OCI-LY7 (cell line): Measurements from ENCODE around the gene DIAPH3. TPM values are rescaled to one million over a fixed set of nuclear protein-coding genes. Genes with fewer than 3 reads are reported as not detected.
"Not testable (repeated sequence)": the region's sequence is repeated elsewhere in the genome, so short reads cannot be mapped to it uniquely, and the experiment has no call there.

ENCODE experiments used
- BruUV-seq: library from RNA; stranded (reverse); fragments of 400-500 nt; replicated peaks from 2 replicates; lab custom pipeline; 2021; lab: Mats Ljungman, UMichigan
- CTCF ChIA-PET: fragments of 300-600 bp; sonication (Branson Sonifier 250); formaldehyde crosslinking; loops from one replicate; lab custom pipeline; 2022; ENCODE audit warnings: antibody characterized with exemption; ENCODE audit not compliant: unreplicated experiment; lab: Charles Lee
- POLR2A ChIA-PET: fragments of 300-600 bp; sonication (Branson Sonifier 250); formaldehyde crosslinking; loops from one replicate; lab custom pipeline; 2022; ENCODE audit warnings: antibody characterized with exemption; lab: Charles Lee
- DNase-seq: peaks from one replicate; pipeline ENCODE4 v3.0.0-alpha.2; 2015; ENCODE audit warnings: low spot score
- H2AFZ ChIP-seq: fragments of 200-600 bp; sonication (generic), shearing (Covaris generic); 2 replicates; pipeline ENCODE4 v1.6.1; 2014; ENCODE audit warnings: mild to moderate bottlenecking, antibody characterized with exemption, low read length, moderate library complexity
- H3K27ac ChIP-seq: fragments of 200-600 bp; sonication (generic); 2 replicates; pipeline ENCODE4 v1.5.1; 2014; ENCODE audit warnings: mixed run types, low read depth, mild to moderate bottlenecking, moderate library complexity, low read length, inconsistent platforms; ENCODE audit not compliant: poor library complexity, severe bottlenecking
- H3K36me3 ChIP-seq: fragments of 200-600 bp; sonication (generic); 2 replicates; pipeline ENCODE4 v1.6.1; 2014; ENCODE audit warnings: mild to moderate bottlenecking, antibody characterized with exemption, low read length, moderate library complexity, mixed read lengths; ENCODE audit not compliant: insufficient read depth
- H3K4me1 ChIP-seq: fragments of 200-600 bp; sonication (generic); 2 replicates; pipeline ENCODE4 v1.5.1; 2014; ENCODE audit warnings: mild to moderate bottlenecking, low read length; ENCODE audit not compliant: insufficient read depth, poor library complexity, severe bottlenecking
- H3K4me2 ChIP-seq: fragments of 200-600 bp; sonication (generic); 2 replicates; pipeline ENCODE4 v1.6.1; 2014; ENCODE audit warnings: mild to moderate bottlenecking, low read length
- H3K4me3 ChIP-seq: fragments of 200-600 bp; sonication (generic); 2 replicates; pipeline ENCODE4 v1.5.1; 2014; ENCODE audit warnings: mild to moderate bottlenecking, low read depth, low read length; ENCODE audit not compliant: poor library complexity, severe bottlenecking
- H3K79me2 ChIP-seq: fragments of 200-600 bp; sonication (generic); 2 replicates; pipeline ENCODE4 v1.6.1; 2016; ENCODE audit warnings: low read depth, mild to moderate bottlenecking, low read length, moderate library complexity, mixed read lengths; ENCODE audit not compliant: insufficient read depth
- H3K9me2 ChIP-seq: fragments of 200-600 bp; sonication (generic); 2 replicates; pipeline ENCODE4 v1.6.1; 2016; ENCODE audit warnings: mild to moderate bottlenecking, low read length, mixed read lengths; ENCODE audit not compliant: insufficient read depth
- H3K9me3 ChIP-seq: fragments of 200-600 bp; sonication (generic); 2 replicates; pipeline ENCODE4 v1.6.1; 2014; ENCODE audit warnings: mild to moderate bottlenecking, mixed run types, low read length, mixed read lengths
- H4K20me1 ChIP-seq: fragments of 200-600 bp; sonication (generic); 2 replicates; pipeline ENCODE4 v1.6.1; 2014; ENCODE audit warnings: mild to moderate bottlenecking, antibody characterized with exemption, low read length, moderate library complexity, mixed read lengths; ENCODE audit not compliant: insufficient read depth
- EZH2phosphoT487 ChIP-seq: fragments of 200-600 bp; sonication (generic); IDR thresholded peaks from 2 replicates; pipeline ENCODE4 v1.6.1; 2018; ENCODE audit warnings: low read depth, borderline replicate concordance, mild to moderate bottlenecking, mixed run types, antibody characterized with exemption, low read length, moderate library complexity, mixed read lengths
- intact Hi-C: fragments of 100-400 bp; cut with micrococcal nuclease; formaldehyde crosslinking; loops from one replicate; pipeline ENCODE4 v1.10.0; 2022; ENCODE audit not compliant: unreplicated experiment
- total RNA-seq, 2 experiments: library from RNA; depleted of rRNA in 1 of 2; stranded (reverse); fragments of >200 nt in 1 of 2; shearing (Covaris generic) in 1 of 2; gene quantifications; 2 replicates each; pipeline ENCODE4 v1.2.3, GENCODE V29; 2014 to 2022
- TF ChIP-seq, protein P1 (sequence below): fragments of 200-600 bp; sonication (generic); conservative IDR thresholded peaks from 2 replicates; pipeline ENCODE4 v1.5.1; 2014; ENCODE audit warnings: mild to moderate bottlenecking, antibody characterized with exemption, low read length, moderate library complexity, mixed read lengths

The DIAPH3 gene
- total RNA-seq, 2 experiments from 2014 or later: 33.5 to 37.2 TPM

DNA sequence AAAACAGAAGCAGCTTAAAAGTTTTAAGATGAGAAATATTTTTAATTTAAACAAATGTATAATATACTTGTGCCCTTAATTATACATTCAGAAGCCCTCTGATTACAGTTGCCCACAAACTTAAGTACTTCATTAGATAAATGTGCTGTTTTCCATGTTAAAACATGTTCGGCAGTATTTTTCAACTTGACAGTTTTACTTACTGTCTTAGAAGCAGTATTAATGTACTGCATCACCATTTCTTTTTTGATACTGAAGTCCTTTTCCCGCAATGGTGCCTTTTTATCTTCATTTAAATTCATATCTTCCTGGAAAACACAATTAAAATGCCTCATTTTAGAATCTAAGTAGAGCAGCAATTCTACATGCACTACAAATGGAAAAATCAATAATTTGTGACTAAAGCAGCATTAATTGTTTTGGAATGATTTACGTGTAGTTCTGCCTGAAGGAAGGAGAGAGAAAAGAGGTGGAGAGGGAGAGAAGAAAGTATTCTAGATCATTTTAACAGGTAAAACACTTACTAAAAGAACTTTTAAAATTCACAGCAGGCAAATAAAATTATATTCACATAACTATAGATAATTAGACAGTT is 70.2 kb downstream of the DIAPH3 start:
- no peaks in the 10 kb centered on the region for H3K4me1 ChIP-seq
- peaks cover 19% of the 10 kb centered on the region; the same call in 1 of the 2 replicates for H3K79me2 ChIP-seq
- POLR2A ChIA-PET: interaction anchor here (0.7 to 1.9 kb wide), 4 partner anchors 10 to 65 kb away, joined by 3 to 4 read pairs (median 4); no protein-coding TSS in a partner anchor
- H3K36me3 ChIP-seq: peaks cover 57% of the 10 kb centered on the region
- intact Hi-C loops: no loop called here
- H3K9me2 ChIP-seq: no peaks in the 10 kb centered on the region
- BruUV-seq: no TSS peak
- H3K9me3 ChIP-seq: 0 out of 2 replicates have a peak, but pooled peaks cover 9% of the 10 kb centered on the region
- DNase-seq: no peak
- no peak for TF ChIP-seq EZH2phosphoT487
- TF ChIP-seq, protein P1, sequence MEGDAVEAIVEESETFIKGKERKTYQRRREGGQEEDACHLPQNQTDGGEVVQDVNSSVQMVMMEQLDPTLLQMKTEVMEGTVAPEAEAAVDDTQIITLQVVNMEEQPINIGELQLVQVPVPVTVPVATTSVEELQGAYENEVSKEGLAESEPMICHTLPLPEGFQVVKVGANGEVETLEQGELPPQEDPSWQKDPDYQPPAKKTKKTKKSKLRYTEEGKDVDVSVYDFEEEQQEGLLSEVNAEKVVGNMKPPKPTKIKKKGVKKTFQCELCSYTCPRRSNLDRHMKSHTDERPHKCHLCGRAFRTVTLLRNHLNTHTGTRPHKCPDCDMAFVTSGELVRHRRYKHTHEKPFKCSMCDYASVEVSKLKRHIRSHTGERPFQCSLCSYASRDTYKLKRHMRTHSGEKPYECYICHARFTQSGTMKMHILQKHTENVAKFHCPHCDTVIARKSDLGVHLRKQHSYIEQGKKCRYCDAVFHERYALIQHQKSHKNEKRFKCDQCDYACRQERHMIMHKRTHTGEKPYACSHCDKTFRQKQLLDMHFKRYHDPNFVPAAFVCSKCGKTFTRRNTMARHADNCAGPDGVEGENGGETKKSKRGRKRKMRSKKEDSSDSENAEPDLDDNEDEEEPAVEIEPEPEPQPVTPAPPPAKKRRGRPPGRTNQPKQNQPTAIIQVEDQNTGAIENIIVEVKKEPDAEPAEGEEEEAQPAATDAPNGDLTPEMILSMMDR: no peak
- no peak overlapping the region for H3K4me2 ChIP-seq
- CTCF ChIA-PET: no interaction called here
- H4K20me1 ChIP-seq: no peaks in the 10 kb centered on the region
- H3K27ac ChIP-seq: no peak overlapping the region
- no peak overlapping the region for H2AFZ ChIP-seq
- no peak overlapping the region for H3K4me3 ChIP-seq

DNA sequence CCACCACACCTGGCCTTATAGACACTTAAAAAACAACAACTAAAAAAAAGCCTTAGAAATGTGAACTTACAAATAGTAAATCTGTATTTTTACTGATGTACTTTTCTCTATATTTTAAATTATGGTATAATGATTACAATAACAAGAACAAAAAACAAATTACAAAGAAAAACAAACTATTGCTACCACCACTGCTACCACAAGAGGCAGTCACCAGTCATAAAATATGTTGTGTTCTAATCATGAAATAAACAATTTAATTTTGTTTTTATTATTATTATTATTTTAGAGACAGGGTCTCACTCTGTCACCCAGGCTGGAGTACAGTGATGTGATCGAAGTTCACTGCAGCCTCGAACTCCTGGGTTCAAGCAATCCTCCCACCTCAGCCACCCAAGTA is 72.2 kb downstream of the DIAPH3 start:
- Histone ChIP-seq H3K4me1 (no peaks in the 10 kb centered on the region), H3K9me2 (no peaks in the 10 kb centered on the region), H3K79me2 (0 out of 2 replicates have a peak, but pooled peaks cover 9% of the 10 kb centered on the region), H3K9me3 (no peaks in the 10 kb centered on the region), H3K4me3 (no peak overlapping the region), H3K4me2 (no peak overlapping the region), H4K20me1 (no peaks in the 10 kb centered on the region), H2AFZ (no peak overlapping the region), H3K36me3 (peaks cover 45% of the 10 kb centered on the region), H3K27ac (no peak overlapping the region)
- intact Hi-C loops: no loop called here
- TF ChIP-seq, protein P1: no peak
- TF ChIP-seq EZH2phosphoT487: no peak
- no peak for DNase-seq
- CTCF ChIA-PET: no interaction called here
- POLR2A ChIA-PET: no interaction called here
- BruUV-seq: no TSS peak

DNA sequence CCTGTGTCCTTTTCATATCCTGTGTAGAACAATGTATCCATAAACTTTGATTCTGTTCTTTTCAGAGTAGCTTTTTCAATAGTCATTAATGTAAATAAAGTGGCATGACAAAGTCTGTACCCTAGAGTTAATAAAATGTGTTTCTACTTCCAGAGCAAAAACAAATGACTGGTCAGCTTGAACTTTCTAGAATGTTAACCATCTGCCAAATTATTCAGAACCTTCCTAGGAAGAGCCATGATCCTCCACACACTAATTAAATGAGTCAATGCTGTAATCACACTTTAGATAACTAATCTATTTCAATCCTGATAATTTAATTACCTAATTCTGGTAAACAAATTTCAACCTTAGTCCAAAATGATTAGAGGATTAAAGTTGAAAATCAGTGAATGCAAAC is 73.2 kb downstream of the DIAPH3 start:
- 0 out of 2 replicates have a peak, but pooled peaks cover 3% of the 10 kb centered on the region for H3K79me2 ChIP-seq
- intact Hi-C loops: no loop called here
- no peaks in the 10 kb centered on the region for H4K20me1 ChIP-seq
- ChIA-PET CTCF (no interaction called here), POLR2A (no interaction called here)
- H3K4me2 ChIP-seq: no peak overlapping the region
- no peak overlapping the region for H3K27ac ChIP-seq
- no peaks in the 10 kb centered on the region for H3K9me3 ChIP-seq
- no TSS peak for BruUV-seq
- TF ChIP-seq EZH2phosphoT487: no peak
- TF ChIP-seq, protein P1: no peak
- peaks cover 35% of the 10 kb centered on the region for H3K36me3 ChIP-seq
- no peaks in the 10 kb centered on the region for H3K4me1 ChIP-seq
- no peak overlapping the region for H3K4me3 ChIP-seq
- no peak overlapping the region for H2AFZ ChIP-seq
- H3K9me2 ChIP-seq: no peaks in the 10 kb centered on the region
- no peak for DNase-seq

DNA sequence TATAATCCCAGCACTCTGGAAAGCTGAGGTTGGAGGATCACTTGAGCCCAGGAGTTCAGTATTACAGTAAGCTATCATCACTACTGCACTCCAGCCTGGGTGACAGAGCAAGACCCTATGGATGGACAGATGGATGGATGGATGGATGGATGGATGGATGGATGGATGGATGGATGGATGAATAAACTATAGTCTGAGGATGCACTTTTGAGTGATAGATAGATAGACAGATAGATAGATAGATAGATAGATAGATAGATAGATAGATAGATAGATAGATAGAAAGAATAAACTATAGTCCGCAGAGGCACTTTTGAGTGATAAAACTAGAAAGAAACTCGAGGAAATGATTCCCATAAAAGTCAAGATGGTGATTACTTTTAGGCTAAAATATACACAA is 79.9 kb downstream of the DIAPH3 start:
- H3K9me3 ChIP-seq, H4K20me1 ChIP-seq, intact Hi-C loops, BruUV-seq, POLR2A ChIA-PET, H3K4me3 ChIP-seq, H3K27ac ChIP-seq, DNase-seq, H3K4me1 ChIP-seq, CTCF ChIA-PET, H3K4me2 ChIP-seq, H2AFZ ChIP-seq, H3K79me2 ChIP-seq, H3K9me2 ChIP-seq: not testable (repeated sequence)
- H3K36me3 ChIP-seq: peaks cover 14% of the 10 kb centered on the region; the same call in 1 of the 2 replicates
